H1 (cell line): ENCODE measurements around the gene OMP. TPM values are rescaled to one million over a fixed set of nuclear protein-coding genes. Genes with fewer than 3 reads are reported as not detected.

ENCODE experiments used
- CTCF ChIA-PET: fragments of 300-600 bp; sonication (Branson Sonifier 250); formaldehyde crosslinking; loops from one replicate; lab custom pipeline; 2021; ENCODE audit not compliant: partially characterized antibody; lab: Charles Lee
- POLR2A ChIA-PET: fragments of 300-600 bp; sonication (Branson Sonifier 250); formaldehyde crosslinking; loops from one replicate; lab custom pipeline; 2021; ENCODE audit warnings: inconsistent platforms; ENCODE audit not compliant: partially characterized antibody; lab: Charles Lee
- DNase-seq, 2 experiments: peaks; one replicate each; pipeline versions ENCODE4 v3.0.0 to v3.0.0-alpha.2; 2010 to 2022; ENCODE audit warnings: low spot score in 2 of 2, low read depth in 1 of 2, mixed read lengths in 1 of 2
- FAIRE-seq: peaks from 2 replicates; lab custom pipeline; 2011; peaks lifted over from hg19 to GRCh38; lab: Jason Lieb, UNC
- H2AFZ ChIP-seq: 2 replicates; pipeline ENCODE4 v1.8.1; 2012; ENCODE audit warnings: low read length, inconsistent platforms
- H2AK5ac ChIP-seq: 2 replicates; pipeline ENCODE4 v1.6.1; 2013; ENCODE audit warnings: low read depth, low read length
- H2BK120ac ChIP-seq: replicated peaks from 2 replicates; pipeline ENCODE3; 2013; ENCODE audit warnings: low read depth, low read length, inconsistent platforms
- H2BK12ac ChIP-seq: 2 replicates; pipeline ENCODE4 v1.6.1; 2013; ENCODE audit warnings: low read depth, low read length
- H2BK15ac ChIP-seq: 2 replicates; pipeline ENCODE4 v1.6.1; 2013; ENCODE audit warnings: low read length
- H2BK20ac ChIP-seq: 2 replicates; pipeline ENCODE4 v1.6.1; 2013; ENCODE audit warnings: low read length
- H2BK5ac ChIP-seq: 2 replicates; pipeline ENCODE4 v1.6.1; 2013; ENCODE audit warnings: low read depth, low read length
- H3K14ac ChIP-seq: 2 replicates; pipeline ENCODE4 v1.6.1; 2013; ENCODE audit warnings: inconsistent platforms; ENCODE audit not compliant: insufficient read length
- H3K18ac ChIP-seq: 2 replicates; pipeline ENCODE4 v1.6.1; 2013; ENCODE audit warnings: low read length; ENCODE audit errors: extremely low read depth
- H3K23ac ChIP-seq: 2 replicates; pipeline ENCODE4 v1.6.1; 2013; ENCODE audit warnings: inconsistent platforms; ENCODE audit not compliant: insufficient read length
- H3K23me2 ChIP-seq: 2 replicates; pipeline ENCODE4 v1.6.1; 2013; ENCODE audit warnings: low read depth, low read length
- H3K27ac ChIP-seq: 2 replicates; pipeline ENCODE4 v1.6.1; 2011; ENCODE audit warnings: low read depth, low read length, inconsistent platforms
- H3K27me3 ChIP-seq, 4 experiments: replicated peaks in 1 of 4; 1 replicate in 1 of 4; 2 replicates in 3 of 4; pipeline versions ENCODE4 v1.6.1 to v1.8.1; 2011 to 2013; ENCODE audit warnings: low read length in 3 of 4, mild to moderate bottlenecking in 3 of 4, inconsistent platforms in 2 of 4, mixed read lengths in 2 of 4, moderate library complexity in 1 of 4; ENCODE audit not compliant: control insufficient read depth in 3 of 4, insufficient read depth in 3 of 4; ENCODE audit errors: extremely low read depth in 1 of 4
- H3K36me3 ChIP-seq, 4 experiments: 2 replicates each; pipeline versions ENCODE4 v1.6.1 to v1.8.1; 2011 to 2013; ENCODE audit warnings: mild to moderate bottlenecking in 4 of 4, low read length in 3 of 4, moderate library complexity in 2 of 4, control low read depth in 1 of 4, inconsistent platforms in 1 of 4; ENCODE audit not compliant: insufficient read depth in 4 of 4, control insufficient read depth in 2 of 4
- H3K4ac ChIP-seq: replicated peaks from 2 replicates; pipeline ENCODE3; 2013; ENCODE audit warnings: low read length, low read depth, mixed read lengths, inconsistent platforms; ENCODE audit not compliant: insufficient read length
- H3K4me1 ChIP-seq, 4 experiments: replicated peaks in 1 of 4; 1 replicate in 1 of 4; 2 replicates in 3 of 4; pipeline versions ENCODE4 v1.6.1 to v1.8.1; 2011 to 2013; ENCODE audit warnings: low read length in 3 of 4, inconsistent platforms in 2 of 4, mixed read lengths in 1 of 4; ENCODE audit not compliant: insufficient read depth in 4 of 4, control insufficient read depth in 3 of 4
- H3K4me2 ChIP-seq, 2 experiments: 2 replicates each; pipeline versions ENCODE4 v1.6.1 to v1.8.1; 2011 to 2013; ENCODE audit warnings: low read depth in 2 of 2, low read length in 2 of 2, control low read depth in 1 of 2, inconsistent platforms in 1 of 2, mild to moderate bottlenecking in 1 of 2; ENCODE audit not compliant: insufficient read depth in 1 of 2
- H3K4me3 ChIP-seq, 4 experiments: fragments of 200-600, 300-600 bp in 1 of 4; sonication (generic), shearing (Covaris generic), sonication (Bioruptor Twin) in 1 of 4; 2 replicates each; pipeline versions ENCODE4 v1.5.1 to v1.8.1; 2011 to 2016; ENCODE audit warnings: low read length in 4 of 4, low read depth in 3 of 4, control low read depth in 2 of 4, inconsistent platforms in 2 of 4, mild to moderate bottlenecking in 2 of 4, mixed read lengths in 1 of 4, moderate library complexity in 1 of 4; ENCODE audit not compliant: insufficient read depth in 2 of 4; ENCODE audit errors: extremely low read depth in 1 of 4
- H3K56ac ChIP-seq: replicated peaks from 2 replicates; pipeline ENCODE3; 2013; ENCODE audit warnings: low read depth, mild to moderate bottlenecking, mixed read lengths, low read length, inconsistent platforms; ENCODE audit not compliant: insufficient read length
- H3K79me1 ChIP-seq: 2 replicates; pipeline ENCODE4 v1.6.1; 2013; ENCODE audit warnings: low read depth, low read length, control low read depth
- H3K79me2 ChIP-seq, 2 experiments: 2 replicates each; pipeline versions ENCODE4 v1.6.1 to v1.8.1; 2012 to 2013; ENCODE audit warnings: low read length in 2 of 2, mild to moderate bottlenecking in 2 of 2, inconsistent platforms in 1 of 2; ENCODE audit not compliant: insufficient read depth in 2 of 2, control insufficient read depth in 1 of 2
- H3K9ac ChIP-seq, 4 experiments: replicated peaks in 1 of 4; 1 replicate in 1 of 4; 2 replicates in 3 of 4; pipeline versions ENCODE4 v1.6.1 to v1.8.1; 2011 to 2013; ENCODE audit warnings: low read depth in 3 of 4, low read length in 3 of 4, control low read depth in 2 of 4, mild to moderate bottlenecking in 2 of 4, moderate library complexity in 2 of 4, inconsistent platforms in 1 of 4; ENCODE audit errors: extremely low read depth in 1 of 4
- H3K9me3 ChIP-seq, 2 experiments: 2 replicates each; pipeline versions ENCODE4 v1.6.1 to v1.8.1; 2012 to 2013; ENCODE audit warnings: mild to moderate bottlenecking in 2 of 2, moderate library complexity in 2 of 2, control low read depth in 1 of 2, inconsistent platforms in 1 of 2, low read depth in 1 of 2, low read length in 1 of 2, mixed read lengths in 1 of 2; ENCODE audit not compliant: insufficient read depth in 2 of 2
- H4K20me1 ChIP-seq, 2 experiments: replicated peaks in 1 of 2; 2 replicates each; pipeline versions ENCODE3 to v1.8.1; 2011 to 2013; ENCODE audit warnings: inconsistent platforms in 2 of 2, low read length in 2 of 2, mild to moderate bottlenecking in 1 of 2; ENCODE audit not compliant: insufficient read depth in 2 of 2, control insufficient read depth in 1 of 2
- H4K5ac ChIP-seq: 2 replicates; pipeline ENCODE4 v1.6.1; 2013; ENCODE audit warnings: low read length, low read depth, mixed read lengths, inconsistent platforms; ENCODE audit not compliant: insufficient read length
- H4K8ac ChIP-seq: 2 replicates; pipeline ENCODE4 v1.8.0; 2013; ENCODE audit warnings: mild to moderate bottlenecking, moderate library complexity, low read length, inconsistent platforms; ENCODE audit not compliant: insufficient read depth; ENCODE audit errors: extremely low read depth
- H4K91ac ChIP-seq: replicated peaks from 2 replicates; pipeline ENCODE3; 2013; ENCODE audit warnings: low read length, mixed read lengths, inconsistent platforms; ENCODE audit not compliant: insufficient read length
- EGR1 ChIP-seq: IDR thresholded peaks from 2 replicates; pipeline ENCODE4 v1.6.1; 2011; ENCODE audit warnings: low read depth, low read length, borderline replicate concordance
- WGBS, 2 experiments: shearing (Covaris generic) in 1 of 2; methylation state at CpG; one replicate each; pipeline versions ENCODE4 v1.1.6 to v1.1.7; 2013 to 2015; ENCODE audit warnings: low lambda C conversion rate in 2 of 2, mixed read lengths in 2 of 2, inconsistent platforms in 1 of 2, low coverage in 1 of 2, missing lambda C conversion rate in 1 of 2; ENCODE audit not compliant: insufficient replicate concordance in 2 of 2, insufficient coverage in 1 of 2, insufficient read length in 1 of 2; ENCODE audit errors: extremely low coverage in 1 of 2, missing lambda C conversion rate in 1 of 2; 5-methylcytosine and 5-hydroxymethylcytosine counted together
- polyA plus RNA-seq, 7 experiments: library from polyadenylated mRNA; depleted of rRNA in 3 of 7; stranded (reverse) in 5 of 7; unstranded in 2 of 7; fragments of >200 nt in 5 of 7; fragments of 200-250 nt in 2 of 7; gene quantifications; 1 replicate in 5 of 7; 2 replicates in 1 of 7; 4 replicates in 1 of 7; pipeline versions ENCODE4 v1.2.1 to v1.2.3, GENCODE V29; 2011 to 2013; ENCODE audit warnings: missing spikeins in 2 of 7, mixed read lengths in 2 of 7
- total RNA-seq: library from RNA; stranded (reverse); fragmentation: NEBNext Ultra II Directional; extraction: Animal tissue kit (Norgen Biotek cat#: 25700); gene quantifications from 2 replicates; pipeline ENCODE4 v1.2.1, GENCODE V29; 2021

OMP gene
- total and polyA plus RNA-seq, 2 of the 8 experiments (the other 6 are each of a cell fraction or from before 2014, with no cell fraction given): not detected

GRCh38 chr11:77124041-77124440 is 21.4 kb downstream of the OMP start:
- Histone ChIP-seq H3K79me1 (no peaks in the 10 kb centered on the region), H2BK15ac (no peak overlapping the region), H3K23ac (no peak overlapping the region), H3K27ac (no peak overlapping the region), H3K9me3 (no peaks in the 10 kb centered on the region), H3K9ac (no peak overlapping the region), H2AFZ (no peak overlapping the region), H4K8ac (no peak overlapping the region), H4K5ac (no peak overlapping the region), H3K18ac (no peak overlapping the region), H3K56ac (no peak overlapping the region), H2AK5ac (no peak overlapping the region), H2BK12ac (no peak overlapping the region), H3K27me3 (0 out of 7 replicates have a peak, but pooled peaks cover 0 to 2% (median 0%) of the 10 kb centered on the region in 4 experiments), H2BK120ac (no peak overlapping the region), H4K91ac (no peak overlapping the region), H3K14ac (no peak overlapping the region), H3K23me2 (0 out of 2 replicates have a peak, but pooled peaks cover 6% of the 10 kb centered on the region), H4K20me1 (no peaks in the 10 kb centered on the region), H3K36me3 (no peaks in the 10 kb centered on the region; a peak in 1 of 8 replicates), H2BK20ac (no peak overlapping the region), H3K4me1 (peaks cover 4 to 15% (median 9%) of the 10 kb centered on the region in 4 experiments), H3K4ac (no peak overlapping the region), H3K4me2 (no peak overlapping the region), H2BK5ac (no peak overlapping the region), H3K79me2 (no peaks in the 10 kb centered on the region), H3K4me3 (no peak overlapping the region)
- no peak for FAIRE-seq
- WGBS, 2 experiments: 90% methylated on average over 8 of the region's 8 CpGs; no CpG with 5 or more reads in 1 of the 2 experiments
- no peak for DNase-seq
- CTCF ChIA-PET: interaction anchor here (1.1 to 13.9 kb wide), 4 partner anchors 9 to 75 kb away, joined by 4 to 170 read pairs (median 26); no protein-coding TSS in a partner anchor
- POLR2A ChIA-PET: no interaction called here
- TF ChIP-seq EGR1: no peak
